Panc1 (cell line): Measurements from ENCODE around the gene SPATA18. TPM values are rescaled to one million over a fixed set of nuclear protein-coding genes. Genes with fewer than 3 reads are reported as not detected.

Experiments used
- ATAC-seq: fragments of 200-7000 bp; cut with Tn5 transposase; 2 replicates; pipeline ENCODE4 v1.9.1; 2020; ENCODE audit warnings: mild to moderate bottlenecking, moderate library complexity
- BruUV-seq: library from RNA; stranded (reverse); fragments of 400-500 nt; replicated peaks from 2 replicates; lab custom pipeline; 2021; lab: Mats Ljungman, UMichigan
- CTCF ChIA-PET: fragments of 300-600 bp; sonication (Branson Sonifier 250); formaldehyde crosslinking; loops from one replicate; lab custom pipeline; 2022; ENCODE audit warnings: antibody characterized with exemption; lab: Charles Lee
- POLR2A ChIA-PET: fragments of 300-600 bp; sonication (Branson Sonifier 250); formaldehyde crosslinking; loops from one replicate; lab custom pipeline; 2022; ENCODE audit warnings: antibody characterized with exemption; lab: Charles Lee
- DNase-seq: peaks from one replicate; pipeline ENCODE4 v3.0.0-alpha.2; 2010; ENCODE audit warnings: low read depth, low spot score
- H3K27ac ChIP-seq: 2 replicates; pipeline ENCODE4 v1.5.1; 2011; ENCODE audit warnings: mild to moderate bottlenecking, low read length, inconsistent platforms
- H3K27me3 ChIP-seq: fragments of 200-500 bp; sonication (Bioruptor generic); 2 replicates; pipeline ENCODE4 v1.6.0; 2014; ENCODE audit warnings: low read length, inconsistent platforms; ENCODE audit not compliant: control insufficient read depth, insufficient read depth
- H3K36me3 ChIP-seq: fragments of 200-500 bp; sonication (Bioruptor generic); 2 replicates; pipeline ENCODE4 v1.5.1; 2014; ENCODE audit warnings: inconsistent platforms, mild to moderate bottlenecking, low read length, moderate library complexity; ENCODE audit not compliant: control insufficient read depth, insufficient read depth
- H3K4me1 ChIP-seq: 2 replicates; pipeline ENCODE4 v1.5.1; 2011; ENCODE audit warnings: inconsistent platforms, mild to moderate bottlenecking, low read length, moderate library complexity; ENCODE audit not compliant: control insufficient read depth, insufficient read depth
- H3K4me3 ChIP-seq, 2 experiments: 2 replicates each; pipeline ENCODE4 v1.5.1; 2011 to 2012; ENCODE audit warnings: low read depth in 2 of 2, low read length in 2 of 2, mild to moderate bottlenecking in 2 of 2, inconsistent platforms in 1 of 2, moderate library complexity in 1 of 2
- H3K9me3 ChIP-seq: fragments of 200-500 bp; sonication (Bioruptor generic); 2 replicates; pipeline ENCODE4 v1.5.1; 2014; ENCODE audit warnings: low read depth, mild to moderate bottlenecking, inconsistent platforms, low read length, moderate library complexity; ENCODE audit not compliant: control insufficient read depth, insufficient read depth
- CTCF ChIP-seq: fragments of 450-650 bp; IDR thresholded peaks from 2 replicates; pipeline ENCODE4 v1.5.1; 2017; ENCODE audit warnings: mild to moderate bottlenecking
- POLR2AphosphoS5 ChIP-seq: IDR thresholded peaks from 2 replicates; pipeline ENCODE4 v1.6.1; 2012; ENCODE audit warnings: mild to moderate bottlenecking, low read depth, low read length, moderate library complexity
- SIN3A ChIP-seq: IDR thresholded peaks from 2 replicates; pipeline ENCODE4 v1.6.1; 2012; ENCODE audit warnings: low read depth, mild to moderate bottlenecking, low read length, moderate library complexity, borderline replicate concordance; ENCODE audit not compliant: insufficient read depth
- TCF7L2 ChIP-seq: IDR thresholded peaks from 2 replicates; pipeline ENCODE4 v1.6.1; 2011; ENCODE audit warnings: mild to moderate bottlenecking, low read depth, low read length, inconsistent platforms
- in situ Hi-C: cut with HindIII; loops from 2 replicates; pipeline ENCODE4 v1.10.0; 2016; ENCODE audit warnings: low sequenced_read_pairs, low pct_unique_long_range_greater_than_20kb
- intact Hi-C: fragments of 100-400 bp; cut with micrococcal nuclease; formaldehyde crosslinking; loops from one replicate; pipeline ENCODE4 v1.10.0; 2022; ENCODE audit not compliant: unreplicated experiment
- total RNA-seq: library from RNA; stranded (reverse); gene quantifications from one replicate; pipeline ENCODE4 v1.2.1, GENCODE V29; 2021; ENCODE audit not compliant: unreplicated experiment
- TF ChIP-seq, protein P1 (sequence below), 2 experiments: IDR thresholded peaks; 2 replicates each; pipeline ENCODE4 v1.6.1; 2011 to 2012; ENCODE audit warnings: low read depth in 2 of 2, control low read depth in 1 of 2, low read length in 1 of 2, mild to moderate bottlenecking in 1 of 2, moderate library complexity in 1 of 2; ENCODE audit not compliant: insufficient read depth in 1 of 2

The SPATA18 gene
- total RNA-seq, 1 experiment from 2014 or later = 0.39 TPM

GRCh38 chr4:52103319-52103718, 52.2 kb downstream of the SPATA18 start:
- H3K27me3 ChIP-seq = no peaks in the 10 kb centered on the region
- BruUV-seq = no TSS peak
- CTCF ChIA-PET = no interaction called here
- no peaks in the 10 kb centered on the region for H3K9me3 ChIP-seq
- no peaks in the 10 kb centered on the region for H3K36me3 ChIP-seq
- in situ Hi-C loops = no loop called here
- peak; percentile 18 for DNase-seq
- POLR2A ChIA-PET = no interaction called here
- no peak overlapping the region for H3K4me3 ChIP-seq
- TF ChIP-seq CTCF (peak; percentile 32; the same call in 1 of the 2 replicates), SIN3A (no peak)
- H3K4me1 ChIP-seq = no peaks in the 10 kb centered on the region
- H3K27ac ChIP-seq = no peak overlapping the region
- intact Hi-C loops = no loop called here
- no peak for ATAC-seq

DNA sequence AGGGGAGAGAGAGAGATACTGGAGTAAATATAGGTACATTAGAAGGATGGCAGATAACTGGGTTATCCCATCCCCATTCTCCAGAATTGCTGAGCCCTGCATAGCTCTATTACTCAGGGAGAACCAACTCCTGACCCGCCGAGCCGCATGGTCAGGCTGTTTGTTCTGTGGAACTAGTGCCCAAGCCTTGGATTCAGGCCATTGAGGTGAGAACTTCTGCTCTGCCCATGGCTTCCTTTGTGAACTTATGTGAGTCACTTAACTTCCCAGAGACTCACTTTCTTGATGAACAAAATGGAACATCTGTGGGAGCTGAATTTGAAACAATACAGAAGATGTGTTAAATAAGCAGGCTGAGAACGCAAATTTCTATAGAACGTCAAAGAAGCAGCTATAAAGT, 54.2 kb downstream of the SPATA18 start:
- POLR2A ChIA-PET = no interaction called here
- intact Hi-C loops = no loop called here
- BruUV-seq = no TSS peak
- CTCF ChIA-PET = no interaction called here
- H3K36me3 ChIP-seq = no peaks in the 10 kb centered on the region
- H3K27me3 ChIP-seq = no peaks in the 10 kb centered on the region
- ATAC-seq (no peak), DNase-seq (no peak)
- TF ChIP-seq, protein P1, sequence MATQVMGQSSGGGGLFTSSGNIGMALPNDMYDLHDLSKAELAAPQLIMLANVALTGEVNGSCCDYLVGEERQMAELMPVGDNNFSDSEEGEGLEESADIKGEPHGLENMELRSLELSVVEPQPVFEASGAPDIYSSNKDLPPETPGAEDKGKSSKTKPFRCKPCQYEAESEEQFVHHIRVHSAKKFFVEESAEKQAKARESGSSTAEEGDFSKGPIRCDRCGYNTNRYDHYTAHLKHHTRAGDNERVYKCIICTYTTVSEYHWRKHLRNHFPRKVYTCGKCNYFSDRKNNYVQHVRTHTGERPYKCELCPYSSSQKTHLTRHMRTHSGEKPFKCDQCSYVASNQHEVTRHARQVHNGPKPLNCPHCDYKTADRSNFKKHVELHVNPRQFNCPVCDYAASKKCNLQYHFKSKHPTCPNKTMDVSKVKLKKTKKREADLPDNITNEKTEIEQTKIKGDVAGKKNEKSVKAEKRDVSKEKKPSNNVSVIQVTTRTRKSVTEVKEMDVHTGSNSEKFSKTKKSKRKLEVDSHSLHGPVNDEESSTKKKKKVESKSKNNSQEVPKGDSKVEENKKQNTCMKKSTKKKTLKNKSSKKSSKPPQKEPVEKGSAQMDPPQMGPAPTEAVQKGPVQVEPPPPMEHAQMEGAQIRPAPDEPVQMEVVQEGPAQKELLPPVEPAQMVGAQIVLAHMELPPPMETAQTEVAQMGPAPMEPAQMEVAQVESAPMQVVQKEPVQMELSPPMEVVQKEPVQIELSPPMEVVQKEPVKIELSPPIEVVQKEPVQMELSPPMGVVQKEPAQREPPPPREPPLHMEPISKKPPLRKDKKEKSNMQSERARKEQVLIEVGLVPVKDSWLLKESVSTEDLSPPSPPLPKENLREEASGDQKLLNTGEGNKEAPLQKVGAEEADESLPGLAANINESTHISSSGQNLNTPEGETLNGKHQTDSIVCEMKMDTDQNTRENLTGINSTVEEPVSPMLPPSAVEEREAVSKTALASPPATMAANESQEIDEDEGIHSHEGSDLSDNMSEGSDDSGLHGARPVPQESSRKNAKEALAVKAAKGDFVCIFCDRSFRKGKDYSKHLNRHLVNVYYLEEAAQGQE (IDR thresholded peaks at IDR 0.05; ENCODE audit: insufficient read depth in 1 of 2, low read depth in 2 of 2, low read length in 1 of 2) = no peak
- TF ChIP-seq POLR2AphosphoS5 (no peak), SIN3A (no peak), TCF7L2 (no peak), CTCF (no peak)
- H3K4me1 ChIP-seq = no peaks in the 10 kb centered on the region
- in situ Hi-C loops = no loop called here
- H3K9me3 ChIP-seq = no peaks in the 10 kb centered on the region
- H3K4me3 ChIP-seq = no peak overlapping the region
- no peak overlapping the region for H3K27ac ChIP-seq
